GM19324 (cell line): ENCODE data around the gene MBOAT7.

Source experiments
- ATAC-seq: cut with Tn5 transposase; IDR thresholded peaks from one replicate; pipeline ENCODE4 v1.9.1; 2021; ENCODE audit warnings: mild to moderate bottlenecking, moderate library complexity; ENCODE audit not compliant: unreplicated experiment, low FRiP score

MBOAT7 gene

DNA sequence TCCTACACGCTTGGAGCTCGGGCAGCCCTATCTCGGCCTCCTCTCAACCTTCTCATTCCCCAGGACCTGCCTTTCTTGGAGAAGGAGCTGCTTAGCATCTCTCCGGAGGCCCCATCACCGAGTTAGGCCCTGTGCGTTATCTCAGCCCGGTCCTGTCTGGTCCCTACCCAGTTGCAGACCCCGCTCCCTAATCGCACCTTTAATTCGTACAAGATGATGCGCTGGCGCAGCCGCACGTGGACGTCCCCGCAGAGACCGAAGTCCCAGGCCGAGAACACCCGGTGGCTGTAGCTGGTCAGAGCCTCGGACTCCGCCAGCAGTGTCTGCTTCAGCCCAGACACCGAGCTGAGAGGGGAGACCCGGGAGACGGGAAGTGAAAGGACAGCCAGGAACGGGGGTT lies 24.2 kb downstream of the MBOAT7 start:
- ATAC-seq = no peak

GRCh38 chr19:54164369-54165068 lies 24.9 kb downstream of the MBOAT7 start:
- no peak for ATAC-seq

DNA sequence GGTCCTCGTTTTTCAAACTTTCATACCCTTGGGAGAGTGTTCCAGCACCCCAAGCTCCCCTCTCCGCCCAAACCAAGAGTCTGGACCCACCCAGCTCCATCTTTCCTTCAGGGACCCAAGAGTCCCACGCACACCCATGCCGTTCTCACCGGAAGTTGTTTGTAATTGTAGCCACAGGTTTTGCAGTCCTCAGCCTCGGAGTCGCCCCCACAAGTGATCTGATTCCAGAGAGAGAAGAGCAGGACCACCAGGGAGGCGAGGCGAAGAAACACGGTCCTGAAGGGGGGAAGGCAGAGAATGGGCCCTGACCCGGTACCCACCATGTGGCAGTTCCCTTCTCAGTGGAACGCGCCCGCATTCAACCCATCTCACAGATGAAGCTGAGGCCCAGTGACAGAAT lies 26.5 kb downstream of the MBOAT7 start:
- ATAC-seq = no peak

DNA sequence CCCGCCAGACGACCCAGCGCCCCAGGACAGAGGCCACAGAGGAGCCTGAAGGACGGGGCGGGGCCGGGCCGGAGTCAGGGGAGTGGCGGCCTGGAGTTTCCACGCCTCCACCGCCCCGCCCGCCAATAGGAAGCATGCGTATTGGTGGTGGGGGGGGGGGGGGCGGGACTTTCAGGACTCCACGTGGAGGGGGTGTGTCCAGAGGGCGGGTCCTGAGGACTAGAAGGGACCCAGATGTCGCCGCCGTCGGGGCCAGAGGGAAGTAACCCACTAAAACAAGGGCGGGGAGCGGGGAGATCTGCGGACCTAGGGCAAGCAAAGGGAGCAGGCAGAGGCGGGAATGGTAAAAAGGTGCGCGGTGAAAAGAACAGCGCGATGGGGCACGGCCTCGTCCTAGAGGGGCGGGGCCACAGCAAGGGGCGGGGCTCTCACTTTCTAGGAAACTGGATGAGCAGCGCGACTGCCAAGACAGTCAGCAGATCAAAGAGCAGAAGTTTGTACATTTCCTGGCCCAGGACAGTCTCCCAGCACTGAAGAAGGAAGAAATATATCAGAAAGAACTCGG lies 27.1 kb downstream of the MBOAT7 start:
- ATAC-seq = no peak

DNA sequence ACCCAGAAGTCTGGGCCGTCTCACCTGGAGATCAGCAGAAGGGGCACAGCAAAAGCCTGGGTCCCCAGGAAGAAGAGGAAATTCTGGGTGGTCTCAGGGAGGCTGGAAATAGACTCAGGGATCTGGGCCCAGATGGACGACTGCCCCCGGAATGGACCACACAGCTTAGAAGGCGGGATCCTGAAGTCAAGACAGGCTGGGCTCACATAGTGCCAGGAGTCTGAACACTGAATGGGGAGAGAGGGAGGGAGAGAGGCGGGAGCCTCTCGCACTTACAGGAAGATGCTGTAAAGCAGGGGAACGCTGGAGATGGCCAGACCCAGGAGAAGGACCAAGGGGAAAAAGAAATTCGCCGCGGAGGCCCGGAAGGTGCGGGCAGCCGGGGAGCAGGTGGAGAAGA lies 28.5 kb downstream of the MBOAT7 start:
- ATAC-seq = no peak

- no peak for ATAC-seq
These were observed 29.1 kb downstream of the MBOAT7 start for GRCh38 chr19:54160182-54160811.

DNA sequence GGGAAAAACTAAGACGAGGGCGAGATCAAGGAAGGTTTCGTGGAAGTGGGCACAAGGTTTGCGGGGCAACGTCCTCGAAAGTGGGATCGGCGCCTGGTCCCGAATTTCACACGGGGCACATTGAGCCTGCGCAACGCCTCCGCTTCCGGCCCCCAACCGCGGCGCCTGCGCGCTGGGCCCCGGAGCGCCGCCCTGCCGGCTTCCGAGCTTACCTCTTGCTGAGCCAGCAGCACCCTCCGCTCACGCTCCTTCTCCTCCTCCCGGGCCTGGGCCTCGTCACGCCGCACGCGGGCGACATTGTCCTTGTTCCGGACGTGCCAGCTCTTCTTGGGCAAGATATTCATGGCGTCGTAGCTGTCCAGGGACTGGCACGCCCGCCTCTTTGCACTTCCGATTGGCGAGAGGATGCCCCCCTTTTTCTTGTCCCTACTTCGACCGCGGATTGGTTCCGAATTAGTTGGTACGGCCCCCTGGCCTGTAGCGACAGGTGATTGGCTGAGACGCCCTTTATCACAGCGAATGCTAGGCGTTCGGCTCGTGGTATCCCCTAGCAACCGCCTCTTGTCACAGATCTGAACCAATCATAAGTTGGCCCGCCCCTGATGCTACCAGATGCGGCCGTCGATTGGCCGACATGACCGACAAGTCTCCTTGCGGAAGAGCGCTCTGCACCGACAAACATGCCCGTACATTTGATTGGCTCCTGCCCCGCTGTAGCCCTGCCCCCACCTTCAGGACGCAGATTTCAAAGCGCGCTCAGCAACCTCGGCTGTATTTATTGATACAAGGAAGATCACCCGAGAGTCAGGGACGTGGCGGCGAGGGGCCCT lies 29.8 kb downstream of the MBOAT7 start, which contains the start of gene LENG1:
Gene LENG1 (minus strand): TSS at position 370 of the 830 bp plus-strand sequence. CDS start 26 bp downstream, at position 344.
- ATAC-seq = peak; percentile 96

GRCh38 chr19:54158812-54159351 lies 30.5 kb downstream of the MBOAT7 start:
- no peak for ATAC-seq

GRCh38 chr19:54156953-54157352 lies 32.4 kb downstream of the MBOAT7 start:
- no peak for ATAC-seq

- ATAC-seq = no peak
These were observed 32.9 kb downstream of the MBOAT7 start for GRCh38 chr19:54156490-54156889.

DNA sequence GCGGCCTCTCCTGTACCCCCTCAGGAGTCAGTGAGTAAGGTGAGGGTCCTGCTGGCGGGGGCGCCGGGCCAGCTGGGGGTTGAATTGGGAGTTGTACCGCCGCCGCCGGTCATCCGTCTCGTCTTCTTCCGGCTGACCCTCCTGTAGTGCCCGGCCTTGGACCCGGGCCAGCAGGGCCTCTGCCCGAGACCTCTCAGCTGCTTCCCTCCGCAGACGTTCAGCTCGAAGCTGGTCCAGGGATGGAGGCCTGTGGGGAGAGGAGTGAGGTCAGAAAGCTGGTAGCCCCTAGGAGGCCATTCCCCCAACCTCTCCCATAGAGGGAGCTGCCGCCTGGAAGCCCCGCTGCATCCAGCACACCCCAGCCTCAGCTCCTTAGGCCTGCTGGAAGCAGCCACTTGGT lies 33.7 kb downstream of the MBOAT7 start:
- ATAC-seq = no peak

- no peak for ATAC-seq
These were observed 34.6 kb downstream of the MBOAT7 start for GRCh38 chr19:54154603-54155345.

DNA sequence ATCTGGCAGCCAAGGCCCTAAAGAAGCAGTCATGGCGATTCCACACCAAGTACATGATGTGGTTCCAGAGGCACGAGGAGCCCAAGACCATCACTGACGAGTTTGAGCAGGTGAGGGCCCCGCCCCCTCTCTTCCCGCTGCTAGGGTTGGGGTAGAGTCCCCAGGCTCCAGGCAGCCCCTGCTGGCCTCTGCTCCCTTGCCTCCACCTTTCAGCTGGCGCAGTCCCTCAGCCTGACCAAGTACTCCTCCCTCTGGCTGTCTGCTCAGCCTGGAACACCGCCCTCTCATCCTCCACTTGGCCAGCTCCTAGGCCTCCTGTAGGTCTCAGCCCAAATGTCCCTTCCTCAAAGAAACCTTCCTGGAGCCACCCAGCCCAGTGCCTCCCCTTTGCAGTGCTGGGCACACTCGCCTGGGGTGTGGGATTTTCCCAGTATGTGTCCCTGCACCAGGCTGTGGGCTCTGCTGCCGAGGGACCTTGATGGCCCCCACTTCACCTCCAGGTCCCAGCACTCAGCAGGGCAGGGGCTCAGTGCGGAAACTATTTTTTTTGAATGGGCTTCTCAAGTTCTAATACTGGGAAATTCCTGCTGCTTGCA lies 35.6 kb downstream of the MBOAT7 start:
- ATAC-seq = no peak

DNA sequence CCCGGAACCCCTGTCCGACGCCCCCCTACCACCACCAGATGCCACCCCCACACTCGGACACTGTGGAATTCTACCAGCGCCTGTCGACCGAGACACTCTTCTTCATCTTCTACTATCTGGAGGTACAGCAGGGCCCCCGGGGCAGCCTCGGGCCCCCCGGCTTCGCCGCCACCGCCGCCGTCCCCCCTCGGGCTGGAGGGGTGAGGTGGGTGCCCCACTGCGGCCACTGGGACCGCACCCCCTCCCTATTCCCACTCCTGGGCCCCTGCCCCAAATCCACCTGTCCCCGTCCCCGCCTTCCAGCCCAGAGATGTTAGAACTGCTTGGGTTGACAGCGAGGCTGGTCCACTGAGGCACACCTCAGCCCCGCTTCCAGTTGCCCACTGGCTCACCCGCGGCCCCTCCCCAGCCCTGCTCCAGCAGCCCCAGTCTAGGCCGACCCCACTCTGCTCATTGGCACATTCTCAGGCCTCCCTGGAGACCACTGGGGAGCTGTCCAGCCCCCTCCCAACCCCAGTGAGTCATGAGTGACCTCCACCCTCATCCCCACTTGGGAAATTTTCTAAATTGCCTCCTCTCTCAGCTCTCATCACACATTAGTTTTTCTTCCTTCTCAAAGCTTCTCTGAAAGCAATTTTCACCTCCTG lies 36.4 kb downstream of the MBOAT7 start:
- ATAC-seq = no peak

GRCh38 chr19:54152267-54152666 lies 37.1 kb downstream of the MBOAT7 start:
- no peak for ATAC-seq

DNA sequence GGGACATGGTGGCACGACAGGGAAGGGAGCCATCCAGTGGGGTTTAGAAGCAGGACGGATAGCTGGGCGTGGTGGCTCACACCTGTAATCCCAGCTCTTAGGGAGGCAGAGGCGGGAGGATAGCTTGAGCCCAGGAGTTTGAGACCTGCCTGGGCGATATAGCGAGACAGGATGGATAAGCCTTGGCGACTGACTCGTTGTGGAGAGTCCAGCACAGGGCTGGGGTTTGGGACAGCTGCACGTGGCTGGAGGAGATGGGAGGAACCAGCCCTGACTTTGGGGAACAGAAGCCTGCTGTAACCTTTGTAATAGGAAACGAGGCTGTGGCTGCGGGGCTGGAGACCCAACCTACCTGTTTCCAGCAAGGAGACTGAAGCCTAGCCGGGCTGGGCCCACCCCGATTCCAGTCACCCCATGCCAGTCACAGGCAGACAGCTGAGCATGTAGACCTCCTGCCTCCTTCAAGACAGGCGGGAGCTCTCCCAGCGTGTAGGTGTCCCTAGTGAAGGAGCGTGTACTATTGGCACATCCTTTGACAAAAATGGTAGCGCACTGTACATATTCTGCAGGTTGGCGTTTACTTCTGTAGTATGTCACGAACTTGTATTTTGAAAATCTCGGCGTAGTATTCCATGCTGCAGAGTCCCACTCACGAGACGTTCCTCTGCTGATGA lies 37.9 kb downstream of the MBOAT7 start:
- ATAC-seq = no peak

DNA sequence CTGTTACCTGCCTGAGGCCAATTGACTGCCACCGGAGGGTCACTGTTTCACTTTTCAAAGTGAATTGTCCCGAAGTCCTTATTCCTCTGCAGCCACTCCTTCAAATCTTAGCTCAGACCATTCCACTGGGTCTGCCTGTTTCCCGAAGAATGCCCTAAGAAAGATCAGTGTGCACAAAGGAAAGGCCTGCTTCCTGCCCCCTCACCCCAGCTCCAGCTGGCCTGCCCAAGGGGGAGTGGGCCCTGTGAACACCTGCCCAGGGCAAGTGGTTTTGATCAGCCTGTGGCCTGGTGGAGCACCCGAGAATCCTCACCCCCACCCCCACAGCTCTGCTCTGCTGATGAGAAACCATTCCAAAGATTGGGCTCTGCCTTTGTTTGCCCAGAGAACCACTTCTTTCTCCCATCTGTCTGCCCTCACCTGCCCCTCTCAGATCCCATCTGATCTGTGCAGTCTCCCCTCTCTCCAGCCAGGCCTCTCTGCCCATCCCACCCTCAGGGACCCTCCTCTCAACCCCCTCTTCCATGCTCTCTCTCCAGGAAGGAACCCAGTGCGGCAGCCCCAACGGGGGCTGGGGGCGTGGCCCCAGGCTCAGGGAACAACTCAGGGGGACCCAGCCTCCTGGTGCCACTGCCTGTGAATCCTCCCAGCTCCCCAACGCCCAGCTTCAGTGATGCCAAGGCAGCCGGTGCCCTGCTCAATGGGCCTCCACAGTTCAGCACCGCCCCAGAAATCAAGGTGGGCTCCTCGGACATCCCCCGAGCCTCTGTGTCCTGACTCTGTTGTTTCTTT lies 40.2 kb downstream of the MBOAT7 start:
- no peak for ATAC-seq

DNA sequence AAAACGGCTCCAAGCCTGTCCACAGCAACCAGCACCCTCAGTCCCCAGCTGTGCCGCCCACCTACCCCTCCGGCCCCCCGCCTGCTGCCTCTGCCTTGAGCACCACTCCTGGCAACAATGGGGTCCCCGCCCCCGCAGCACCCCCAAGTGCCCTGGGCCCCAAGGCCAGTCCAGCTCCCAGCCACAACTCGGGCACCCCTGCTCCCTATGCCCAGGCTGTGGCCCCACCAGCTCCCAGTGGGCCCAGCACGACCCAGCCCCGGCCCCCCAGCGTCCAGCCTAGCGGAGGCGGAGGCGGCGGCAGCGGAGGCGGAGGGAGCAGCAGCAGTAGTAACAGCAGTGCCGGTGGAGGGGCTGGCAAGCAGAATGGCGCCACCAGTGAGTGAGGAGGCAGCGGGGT lies 41.2 kb downstream of the MBOAT7 start:
- ATAC-seq = no peak
